Osteoblast (primary cell): ENCODE measurements around the gene CARNS1. TPM values are rescaled to one million over a fixed set of nuclear protein-coding genes. Genes with fewer than 3 reads are reported as not detected.

ENCODE experiments used
- DNase-seq: peaks from one replicate; pipeline ENCODE4 v3.0.0; 2011; ENCODE audit warnings: low spot score, mixed read lengths; ENCODE audit not compliant: insufficient read length; ENCODE audit errors: missing footprints
- H2AFZ ChIP-seq: 2 replicates; pipeline ENCODE4 v1.6.0; 2011; ENCODE audit warnings: mild to moderate bottlenecking, low read length
- H3K27ac ChIP-seq: 2 replicates; pipeline ENCODE4 v1.5.1; 2011; ENCODE audit warnings: mild to moderate bottlenecking, low read depth, low read length, moderate library complexity
- H3K27me3 ChIP-seq: 2 replicates; pipeline ENCODE4 v1.6.0; 2012; ENCODE audit warnings: mild to moderate bottlenecking, control low read depth, inconsistent platforms, low read length, moderate library complexity; ENCODE audit not compliant: insufficient read depth
- H3K36me3 ChIP-seq: 2 replicates; pipeline ENCODE4 v1.5.1; 2011; ENCODE audit warnings: mild to moderate bottlenecking, low read length, control low read depth, moderate library complexity; ENCODE audit not compliant: insufficient read depth
- H3K4me1 ChIP-seq: 2 replicates; pipeline ENCODE4 v1.5.1; 2011; ENCODE audit warnings: mild to moderate bottlenecking, low read length, control low read depth, moderate library complexity; ENCODE audit not compliant: insufficient read depth
- H3K4me2 ChIP-seq: 2 replicates; pipeline ENCODE4 v1.6.0; 2011; ENCODE audit warnings: mild to moderate bottlenecking, low read length; ENCODE audit not compliant: insufficient read depth
- H3K4me3 ChIP-seq: fragments of 200-600 bp; sonication (generic); 3 replicates; pipeline ENCODE4 v1.5.1; 2012; ENCODE audit warnings: mild to moderate bottlenecking, low read length, inconsistent platforms; ENCODE audit not compliant: insufficient read depth
- H3K79me2 ChIP-seq: 2 replicates; pipeline ENCODE4 v1.6.0; 2012; ENCODE audit warnings: mild to moderate bottlenecking, low read length, control low read depth, inconsistent platforms; ENCODE audit not compliant: insufficient read depth
- H3K9me3 ChIP-seq: 2 replicates; pipeline ENCODE4 v1.5.1; 2011; ENCODE audit warnings: low read depth, low read length, control low read depth
- H4K20me1 ChIP-seq: 2 replicates; pipeline ENCODE4 v1.6.0; 2012; ENCODE audit warnings: mild to moderate bottlenecking, low read length, control low read depth; ENCODE audit not compliant: insufficient read depth
- CTCF ChIP-seq: IDR thresholded peaks from 2 replicates; pipeline ENCODE4 v1.5.1; 2011; ENCODE audit warnings: mild to moderate bottlenecking, low read depth, low read length, moderate library complexity; ENCODE audit errors: extremely low read depth
- total RNA-seq: library from RNA; depleted of rRNA; stranded (reverse); fragments of >200 nt; gene quantifications from 2 replicates; pipeline ENCODE4 v1.2.3, GENCODE V29; 2012

The CARNS1 gene
- total RNA-seq, 1 donor: under 0.01 TPM

DNA sequence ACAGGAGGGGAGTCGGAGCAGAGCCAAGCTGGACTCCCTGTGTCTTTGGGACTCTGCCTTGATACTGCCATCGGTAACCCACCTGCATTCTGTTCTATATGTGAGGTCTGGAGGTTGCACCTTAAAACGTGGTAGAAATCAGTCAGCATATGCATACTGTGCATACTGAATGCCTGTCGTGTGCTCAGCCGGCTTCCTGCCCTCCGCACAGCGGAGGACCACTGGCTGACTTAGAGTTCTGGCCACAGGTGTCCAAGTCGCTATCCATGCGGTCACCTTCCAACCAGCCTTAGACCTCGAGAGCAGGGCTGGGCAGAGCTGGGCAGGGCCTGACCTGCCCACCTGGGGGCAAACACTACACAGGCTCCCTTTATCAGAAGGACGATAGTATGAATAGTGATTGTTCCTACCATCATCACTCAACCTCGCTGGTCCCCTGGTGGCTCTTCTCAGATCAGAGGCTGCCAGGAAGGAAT is 7.8 kb upstream of the CARNS1 start:
- peaks cover 4% of the 10 kb centered on the region for H3K4me1 ChIP-seq
- H2AFZ ChIP-seq: no peak overlapping the region
- H3K79me2 ChIP-seq: no peaks in the 10 kb centered on the region
- DNase-seq: no peak
- H3K4me3 ChIP-seq: no peak overlapping the region
- H3K36me3 ChIP-seq: no peaks in the 10 kb centered on the region
- TF ChIP-seq CTCF: no peak
- no peaks in the 10 kb centered on the region for H3K9me3 ChIP-seq
- no peaks in the 10 kb centered on the region for H4K20me1 ChIP-seq
- H3K4me2 ChIP-seq: no peak overlapping the region
- H3K27me3 ChIP-seq: peaks cover 50% of the 10 kb centered on the region
- H3K27ac ChIP-seq: no peak overlapping the region

GRCh38 chr11:67408437-67409200 is 6.9 kb upstream of the CARNS1 start:
- H3K36me3 ChIP-seq: no peaks in the 10 kb centered on the region
- H3K4me2 ChIP-seq: no peak overlapping the region
- no peak overlapping the region for H3K4me3 ChIP-seq
- peaks cover 4% of the 10 kb centered on the region for H3K4me1 ChIP-seq
- peaks cover 57% of the 10 kb centered on the region for H3K27me3 ChIP-seq
- no peak overlapping the region for H2AFZ ChIP-seq
- H4K20me1 ChIP-seq: no peaks in the 10 kb centered on the region
- no peaks in the 10 kb centered on the region for H3K79me2 ChIP-seq
- H3K27ac ChIP-seq: no peak overlapping the region
- no peak for TF ChIP-seq CTCF
- DNase-seq: no peak
- H3K9me3 ChIP-seq: no peaks in the 10 kb centered on the region

DNA sequence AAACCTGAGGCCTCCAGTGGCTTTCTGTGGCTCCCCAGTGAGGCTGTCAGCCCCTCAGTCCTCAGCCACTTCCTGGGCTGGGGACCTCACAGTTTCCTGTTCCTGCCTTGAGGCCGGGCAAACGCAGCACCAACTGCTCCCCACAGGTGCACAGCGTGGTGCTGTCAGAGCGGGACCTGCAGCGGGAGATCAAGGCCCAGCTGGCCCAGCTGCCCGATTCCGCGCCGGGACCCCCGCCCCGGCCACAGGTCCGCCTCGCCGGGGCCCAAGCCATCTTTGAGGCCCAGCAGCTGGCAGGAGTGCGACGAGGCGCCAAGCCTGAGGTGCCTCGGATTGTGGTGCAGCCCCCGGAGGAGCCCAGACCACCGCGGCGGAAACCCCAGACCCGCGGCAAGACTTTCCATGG is 6.2 kb upstream of the CARNS1 start:
- Histone ChIP-seq H3K9me3 (no peaks in the 10 kb centered on the region), H3K79me2 (no peaks in the 10 kb centered on the region), H4K20me1 (no peaks in the 10 kb centered on the region), H3K27me3 (peaks cover 57% of the 10 kb centered on the region), H2AFZ (no peak overlapping the region), H3K4me2 (no peak overlapping the region), H3K36me3 (no peaks in the 10 kb centered on the region), H3K4me3 (no peak overlapping the region), H3K27ac (no peak overlapping the region), H3K4me1 (peaks cover 4% of the 10 kb centered on the region)
- no peak for TF ChIP-seq CTCF
- no peak for DNase-seq

DNA sequence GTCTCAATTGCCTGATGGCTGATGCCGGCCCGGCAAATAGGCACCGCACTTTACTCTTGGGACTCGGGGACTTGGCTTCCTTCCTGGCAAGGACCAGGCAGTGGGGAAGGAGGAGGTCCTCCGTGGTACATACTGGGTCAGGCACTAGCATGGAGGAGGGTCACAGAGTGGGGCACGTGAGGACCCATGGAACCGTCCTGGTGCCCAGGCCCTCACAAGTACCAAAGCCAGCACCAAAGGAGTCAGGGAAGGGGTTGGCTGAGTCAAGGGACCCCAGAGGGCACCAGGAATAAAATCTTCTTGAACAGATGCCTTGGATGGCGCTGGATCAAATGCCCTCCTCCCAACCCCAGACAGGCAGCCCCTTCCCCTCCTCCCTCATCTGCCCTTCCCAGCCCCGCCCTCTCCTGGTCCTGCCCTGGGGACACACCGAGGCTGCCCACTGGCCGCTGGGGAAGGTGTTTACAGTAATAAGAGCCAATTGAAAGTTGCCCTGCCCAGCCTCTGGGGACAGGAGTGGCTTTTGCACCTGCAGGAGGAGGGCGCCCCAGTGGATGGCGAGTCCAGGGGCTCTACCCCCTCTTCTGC is 5.6 kb upstream of the CARNS1 start:
- DNase-seq: no peak
- no peak overlapping the region for H3K4me2 ChIP-seq
- no peak overlapping the region for H3K4me3 ChIP-seq
- no peak for TF ChIP-seq CTCF
- no peaks in the 10 kb centered on the region for H3K79me2 ChIP-seq
- peaks cover 59% of the 10 kb centered on the region for H3K27me3 ChIP-seq
- no peaks in the 10 kb centered on the region for H3K36me3 ChIP-seq
- peaks cover under 1% of the 10 kb centered on the region for H3K4me1 ChIP-seq
- no peaks in the 10 kb centered on the region for H4K20me1 ChIP-seq
- H3K27ac ChIP-seq: no peak overlapping the region
- H2AFZ ChIP-seq: no peak overlapping the region
- H3K9me3 ChIP-seq: no peaks in the 10 kb centered on the region
